ENCODE results near the gene HTT. TPM values are rescaled to one million over a fixed set of nuclear protein-coding genes. Genes with fewer than 3 reads are reported as not detected.

HTT gene
- total RNA-seq = 69.1 to 73.6 TPM (median 70.4 TPM) in 3 replicates

- Mint-ChIP-seq H3K4me1 (peaks cover 20% of the 10 kb centered on the region), H3K27ac (peak within 1 kb of the TSS; percentile 99), H3K36me3 (no peaks in the 10 kb centered on the region), H3K27me3 (ENCODE audit: low read depth) (no peaks in the 10 kb centered on the region), H3K4me3 (peak within 1 kb of the TSS; percentile 92), H3K9me3 (no peaks in the 10 kb centered on the region)
- no peak for TF ChIP-seq CTCF (IDR thresholded peaks at IDR 0.05; ENCODE audit: unreplicated experiment)
- DNase-seq (ENCODE audit: low spot score in 2 of 2, unreplicated experiment in 2 of 2) = peak; percentile 95 to 98
These were observed at the start of gene HTT, which contains the start of gene HTT-AS for GRCh38 chr4:3074078-3074845. Gene HTT, plus strand, starts transcription at chr4:3074681. Its CDS starts 145 bp downstream, at chr4:3074826. Gene HTT-AS, minus strand, starts transcription at chr4:3074538.

GRCh38 chr4:3025881-3026280 lies 48.6 kb upstream of the HTT start:
- Mint-ChIP-seq H3K27ac (no peak overlapping the region), H3K4me3 (no peak overlapping the region), H3K36me3 (no peaks in the 10 kb centered on the region), H3K27me3 (ENCODE audit: low read depth) (no peaks in the 10 kb centered on the region), H3K4me1 (no peaks in the 10 kb centered on the region), H3K9me3 (peaks cover 5% of the 10 kb centered on the region)
- no peak for DNase-seq (ENCODE audit: low spot score in 2 of 2, unreplicated experiment in 2 of 2)
- no peak for TF ChIP-seq CTCF (IDR thresholded peaks at IDR 0.05; ENCODE audit: unreplicated experiment)

GRCh38 chr4:3026540-3026939 lies 47.9 kb upstream of the HTT start:
- Mint-ChIP-seq H3K9me3 (peaks cover 5% of the 10 kb centered on the region), H3K36me3 (no peaks in the 10 kb centered on the region), H3K4me3 (no peak overlapping the region), H3K4me1 (no peaks in the 10 kb centered on the region), H3K27me3 (ENCODE audit: low read depth) (no peaks in the 10 kb centered on the region), H3K27ac (no peak overlapping the region)
- no peak for DNase-seq (ENCODE audit: low spot score in 2 of 2, unreplicated experiment in 2 of 2)
- no peak for TF ChIP-seq CTCF (IDR thresholded peaks at IDR 0.05; ENCODE audit: unreplicated experiment)

GRCh38 chr4:3029464-3029863 lies 45.0 kb upstream of the HTT start:
- H3K27me3 Mint-ChIP-seq (ENCODE audit: low read depth) = no peaks in the 10 kb centered on the region
- H3K4me1 Mint-ChIP-seq = no peaks in the 10 kb centered on the region
- no peak for DNase-seq (ENCODE audit: low spot score in 2 of 2, unreplicated experiment in 2 of 2)
- TF ChIP-seq CTCF (IDR thresholded peaks at IDR 0.05; ENCODE audit: unreplicated experiment) = no peak
- H3K9me3 Mint-ChIP-seq = no peaks in the 10 kb centered on the region
- no peaks in the 10 kb centered on the region for H3K36me3 Mint-ChIP-seq
- H3K4me3 Mint-ChIP-seq = no peak overlapping the region
- no peak overlapping the region for H3K27ac Mint-ChIP-seq

- Mint-ChIP-seq H3K4me1 (no peaks in the 10 kb centered on the region), H3K36me3 (no peaks in the 10 kb centered on the region), H3K27me3 (ENCODE audit: low read depth) (no peaks in the 10 kb centered on the region), H3K27ac (no peak overlapping the region), H3K4me3 (no peak overlapping the region), H3K9me3 (no peaks in the 10 kb centered on the region)
- no peak for DNase-seq (ENCODE audit: low spot score in 2 of 2, unreplicated experiment in 2 of 2)
- no peak for TF ChIP-seq CTCF (IDR thresholded peaks at IDR 0.05; ENCODE audit: unreplicated experiment)
These were observed 43.7 kb upstream of the HTT start for GRCh38 chr4:3030566-3031356.

All from mesothelial cell of epicardium (in vitro differentiated cells).